Panc1 (cell line): ENCODE results near the gene MBOAT7. TPM values are rescaled to one million over a fixed set of nuclear protein-coding genes. Genes with fewer than 3 reads are reported as not detected.

ENCODE experiments used
- ATAC-seq: fragments of 200-7000 bp; cut with Tn5 transposase; 2 replicates; pipeline ENCODE4 v1.9.1; 2020; ENCODE audit warnings: mild to moderate bottlenecking, moderate library complexity
- BruUV-seq: library from RNA; stranded (reverse); fragments of 400-500 nt; replicated peaks from 2 replicates; lab custom pipeline; 2021; lab: Mats Ljungman, UMichigan
- CTCF ChIA-PET: fragments of 300-600 bp; sonication (Branson Sonifier 250); formaldehyde crosslinking; loops from one replicate; lab custom pipeline; 2022; ENCODE audit warnings: antibody characterized with exemption; lab: Charles Lee
- POLR2A ChIA-PET: fragments of 300-600 bp; sonication (Branson Sonifier 250); formaldehyde crosslinking; loops from one replicate; lab custom pipeline; 2022; ENCODE audit warnings: antibody characterized with exemption; lab: Charles Lee
- DNase-seq: peaks from one replicate; pipeline ENCODE4 v3.0.0-alpha.2; 2010; ENCODE audit warnings: low read depth, low spot score
- H3K27ac ChIP-seq: 2 replicates; pipeline ENCODE4 v1.5.1; 2011; ENCODE audit warnings: mild to moderate bottlenecking, low read length, inconsistent platforms
- H3K27me3 ChIP-seq: fragments of 200-500 bp; sonication (Bioruptor generic); 2 replicates; pipeline ENCODE4 v1.6.0; 2014; ENCODE audit warnings: low read length, inconsistent platforms; ENCODE audit not compliant: control insufficient read depth, insufficient read depth
- H3K36me3 ChIP-seq: fragments of 200-500 bp; sonication (Bioruptor generic); 2 replicates; pipeline ENCODE4 v1.5.1; 2014; ENCODE audit warnings: inconsistent platforms, mild to moderate bottlenecking, low read length, moderate library complexity; ENCODE audit not compliant: control insufficient read depth, insufficient read depth
- H3K4me1 ChIP-seq: 2 replicates; pipeline ENCODE4 v1.5.1; 2011; ENCODE audit warnings: inconsistent platforms, mild to moderate bottlenecking, low read length, moderate library complexity; ENCODE audit not compliant: control insufficient read depth, insufficient read depth
- H3K4me3 ChIP-seq, 2 experiments: 2 replicates each; pipeline ENCODE4 v1.5.1; 2011 to 2012; ENCODE audit warnings: low read depth in 2 of 2, low read length in 2 of 2, mild to moderate bottlenecking in 2 of 2, inconsistent platforms in 1 of 2, moderate library complexity in 1 of 2
- H3K9me3 ChIP-seq: fragments of 200-500 bp; sonication (Bioruptor generic); 2 replicates; pipeline ENCODE4 v1.5.1; 2014; ENCODE audit warnings: low read depth, mild to moderate bottlenecking, inconsistent platforms, low read length, moderate library complexity; ENCODE audit not compliant: control insufficient read depth, insufficient read depth
- POLR2AphosphoS5 ChIP-seq: IDR thresholded peaks from 2 replicates; pipeline ENCODE4 v1.6.1; 2012; ENCODE audit warnings: mild to moderate bottlenecking, low read depth, low read length, moderate library complexity
- SIN3A ChIP-seq: IDR thresholded peaks from 2 replicates; pipeline ENCODE4 v1.6.1; 2012; ENCODE audit warnings: low read depth, mild to moderate bottlenecking, low read length, moderate library complexity, borderline replicate concordance; ENCODE audit not compliant: insufficient read depth
- TCF7L2 ChIP-seq: IDR thresholded peaks from 2 replicates; pipeline ENCODE4 v1.6.1; 2011; ENCODE audit warnings: mild to moderate bottlenecking, low read depth, low read length, inconsistent platforms
- in situ Hi-C: cut with HindIII; loops from 2 replicates; pipeline ENCODE4 v1.10.0; 2016; ENCODE audit warnings: low sequenced_read_pairs, low pct_unique_long_range_greater_than_20kb
- intact Hi-C: fragments of 100-400 bp; cut with micrococcal nuclease; formaldehyde crosslinking; loops from one replicate; pipeline ENCODE4 v1.10.0; 2022; ENCODE audit not compliant: unreplicated experiment
- total RNA-seq: library from RNA; stranded (reverse); gene quantifications from one replicate; pipeline ENCODE4 v1.2.1, GENCODE V29; 2021; ENCODE audit not compliant: unreplicated experiment
- TF ChIP-seq, protein P1 (sequence below): fragments of 450-650 bp; IDR thresholded peaks from 2 replicates; pipeline ENCODE4 v1.5.1; 2017; ENCODE audit warnings: mild to moderate bottlenecking

MBOAT7 gene
- total RNA-seq, 1 experiment from 2014 or later: 264 TPM

DNA sequence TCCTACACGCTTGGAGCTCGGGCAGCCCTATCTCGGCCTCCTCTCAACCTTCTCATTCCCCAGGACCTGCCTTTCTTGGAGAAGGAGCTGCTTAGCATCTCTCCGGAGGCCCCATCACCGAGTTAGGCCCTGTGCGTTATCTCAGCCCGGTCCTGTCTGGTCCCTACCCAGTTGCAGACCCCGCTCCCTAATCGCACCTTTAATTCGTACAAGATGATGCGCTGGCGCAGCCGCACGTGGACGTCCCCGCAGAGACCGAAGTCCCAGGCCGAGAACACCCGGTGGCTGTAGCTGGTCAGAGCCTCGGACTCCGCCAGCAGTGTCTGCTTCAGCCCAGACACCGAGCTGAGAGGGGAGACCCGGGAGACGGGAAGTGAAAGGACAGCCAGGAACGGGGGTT, 24.2 kb downstream of the MBOAT7 start:
- CTCF ChIA-PET: interaction anchor here (0.6 to 0.7 kb wide), 2 partner anchors 25 to 251 kb away, joined by 3 read pairs; no protein-coding TSS in a partner anchor
- POLR2A ChIA-PET: no interaction called here
- DNase-seq (no peak), ATAC-seq (no peak)
- no peak overlapping the region for H3K4me3 ChIP-seq
- no peaks in the 10 kb centered on the region; the same call in 1 of the 2 replicates for H3K36me3 ChIP-seq
- TF ChIP-seq TCF7L2: no peak
- no peak for TF ChIP-seq POLR2AphosphoS5
- in situ Hi-C loops: no loop called here
- H3K27ac ChIP-seq: no peak overlapping the region
- peaks cover 9% of the 10 kb centered on the region for H3K4me1 ChIP-seq
- H3K9me3 ChIP-seq: no peaks in the 10 kb centered on the region
- H3K27me3 ChIP-seq: no peaks in the 10 kb centered on the region
- no TSS peak for BruUV-seq
- intact Hi-C loops: no loop called here

DNA sequence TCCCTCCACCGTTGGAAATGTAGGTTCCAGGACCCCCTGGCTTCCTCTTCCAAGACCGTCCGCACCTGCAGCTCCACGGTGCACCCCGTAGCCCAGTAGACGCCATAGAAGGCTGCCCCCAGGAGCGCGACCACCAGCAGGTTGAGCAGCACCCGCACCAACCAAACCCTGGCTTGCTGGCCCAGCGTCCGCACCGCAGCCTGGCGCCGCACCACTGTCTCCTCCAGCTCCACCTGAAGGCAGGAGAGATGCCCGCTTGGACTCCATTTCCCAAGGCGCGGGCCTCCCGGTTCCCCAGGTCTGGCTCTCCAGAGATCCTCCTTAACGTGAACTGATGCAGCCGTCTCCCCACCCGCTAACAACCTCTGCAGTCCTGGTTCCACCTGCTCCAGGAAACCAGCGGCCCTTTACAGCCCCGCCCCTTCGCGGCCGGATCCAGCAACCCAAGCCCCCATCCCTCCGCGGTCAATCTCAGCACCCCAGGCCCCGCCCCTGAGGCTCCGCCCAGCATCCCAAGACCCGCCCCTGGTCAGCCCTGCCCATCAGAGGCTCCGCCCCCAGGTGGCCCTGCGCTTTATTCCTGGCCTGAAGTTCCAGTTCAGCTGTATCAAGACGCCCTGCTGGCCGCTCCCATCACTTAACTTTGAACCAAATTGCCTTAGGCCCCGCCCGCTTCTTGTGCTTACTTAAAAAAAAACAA, 24.9 kb downstream of the MBOAT7 start:
- peak overlapping the region; percentile 30 to 40 for H3K4me3 ChIP-seq
- no peaks in the 10 kb centered on the region for H3K9me3 ChIP-seq
- H3K27ac ChIP-seq: no peak overlapping the region
- TF ChIP-seq, protein P1, sequence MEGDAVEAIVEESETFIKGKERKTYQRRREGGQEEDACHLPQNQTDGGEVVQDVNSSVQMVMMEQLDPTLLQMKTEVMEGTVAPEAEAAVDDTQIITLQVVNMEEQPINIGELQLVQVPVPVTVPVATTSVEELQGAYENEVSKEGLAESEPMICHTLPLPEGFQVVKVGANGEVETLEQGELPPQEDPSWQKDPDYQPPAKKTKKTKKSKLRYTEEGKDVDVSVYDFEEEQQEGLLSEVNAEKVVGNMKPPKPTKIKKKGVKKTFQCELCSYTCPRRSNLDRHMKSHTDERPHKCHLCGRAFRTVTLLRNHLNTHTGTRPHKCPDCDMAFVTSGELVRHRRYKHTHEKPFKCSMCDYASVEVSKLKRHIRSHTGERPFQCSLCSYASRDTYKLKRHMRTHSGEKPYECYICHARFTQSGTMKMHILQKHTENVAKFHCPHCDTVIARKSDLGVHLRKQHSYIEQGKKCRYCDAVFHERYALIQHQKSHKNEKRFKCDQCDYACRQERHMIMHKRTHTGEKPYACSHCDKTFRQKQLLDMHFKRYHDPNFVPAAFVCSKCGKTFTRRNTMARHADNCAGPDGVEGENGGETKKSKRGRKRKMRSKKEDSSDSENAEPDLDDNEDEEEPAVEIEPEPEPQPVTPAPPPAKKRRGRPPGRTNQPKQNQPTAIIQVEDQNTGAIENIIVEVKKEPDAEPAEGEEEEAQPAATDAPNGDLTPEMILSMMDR: no peak
- no peak for TF ChIP-seq TCF7L2
- TF ChIP-seq POLR2AphosphoS5: peak; percentile 44; the same call in 1 of the 2 replicates
- no peak for TF ChIP-seq SIN3A
- peaks cover 9% of the 10 kb centered on the region for H3K4me1 ChIP-seq
- intact Hi-C loops: no loop called here
- POLR2A ChIA-PET: interaction anchor here (0.6 kb wide), 1 partner anchor 28 kb away, joined by 9 read pairs; no protein-coding TSS in a partner anchor
- H3K36me3 ChIP-seq: peaks cover 3% of the 10 kb centered on the region; the same call in 1 of the 2 replicates
- DNase-seq: no peak
- in situ Hi-C loops: no loop called here
- peak; percentile 56 for ATAC-seq
- H3K27me3 ChIP-seq: no peaks in the 10 kb centered on the region
- CTCF ChIA-PET: interaction anchor here (0.7 kb wide), 1 partner anchor 25 kb away, joined by 3 read pairs; no protein-coding TSS in a partner anchor
- BruUV-seq: no TSS peak

DNA sequence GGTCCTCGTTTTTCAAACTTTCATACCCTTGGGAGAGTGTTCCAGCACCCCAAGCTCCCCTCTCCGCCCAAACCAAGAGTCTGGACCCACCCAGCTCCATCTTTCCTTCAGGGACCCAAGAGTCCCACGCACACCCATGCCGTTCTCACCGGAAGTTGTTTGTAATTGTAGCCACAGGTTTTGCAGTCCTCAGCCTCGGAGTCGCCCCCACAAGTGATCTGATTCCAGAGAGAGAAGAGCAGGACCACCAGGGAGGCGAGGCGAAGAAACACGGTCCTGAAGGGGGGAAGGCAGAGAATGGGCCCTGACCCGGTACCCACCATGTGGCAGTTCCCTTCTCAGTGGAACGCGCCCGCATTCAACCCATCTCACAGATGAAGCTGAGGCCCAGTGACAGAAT, 26.5 kb downstream of the MBOAT7 start:
- BruUV-seq: no TSS peak
- Histone ChIP-seq H3K4me3 (peak overlapping the region; percentile 76 to 84), H3K4me1 (peaks cover 20% of the 10 kb centered on the region), H3K27ac (no peak overlapping the region), H3K27me3 (no peaks in the 10 kb centered on the region), H3K36me3 (peaks cover 3% of the 10 kb centered on the region; the same call in 1 of the 2 replicates), H3K9me3 (no peaks in the 10 kb centered on the region)
- intact Hi-C loops (no loop called here), in situ Hi-C loops (no loop called here)
- POLR2A ChIA-PET: interaction anchor here (0.6 kb wide), 1 partner anchor 26 kb away, joined by 3 read pairs; no protein-coding TSS in a partner anchor
- CTCF ChIA-PET: interaction anchor here (0.7 kb wide), 1 partner anchor 102 kb away, joined by 5 read pairs; no protein-coding TSS in a partner anchor
- TF ChIP-seq TCF7L2 (0 out of 2 replicates have a peak, but pooled peaks have one; percentile 6), POLR2AphosphoS5 (no peak)
- ATAC-seq (no peak), DNase-seq (no peak)
